Endometrium (tissue), 2 donors: ENCODE results near the gene WHRN.

Experiments used
- FAIRE-seq: peaks from 2 replicates; lab custom pipeline; 2012; peaks lifted over from hg19 to GRCh38; lab: Jason Lieb, UNC
- donor health status: control.
- donor health status: control.

The WHRN gene

GRCh38 chr9:114376586-114377445, 128.5 kb downstream of the WHRN start:
- no peak for FAIRE-seq

- no peak for FAIRE-seq
Measured at GRCh38 chr9:114375386-114376175, 129.7 kb downstream of the WHRN start.

GRCh38 chr9:114374936-114375335, 130.3 kb downstream of the WHRN start:
- FAIRE-seq, result no peak

GRCh38 chr9:114373960-114374730, 131.1 kb downstream of the WHRN start:
- no peak for FAIRE-seq

- no peak for FAIRE-seq
Measured at GRCh38 chr9:114372921-114373448, 132.3 kb downstream of the WHRN start.

GRCh38 chr9:114371973-114372917, 133.0 kb downstream of the WHRN start:
- FAIRE-seq, result no peak

- FAIRE-seq, result no peak
Measured at GRCh38 chr9:114371343-114371944, 133.8 kb downstream of the WHRN start.

GRCh38 chr9:114370968-114371320, 134.3 kb downstream of the WHRN start:
- no peak for FAIRE-seq

GRCh38 chr9:114370251-114370967, 134.9 kb downstream of the WHRN start:
- FAIRE-seq, result no peak

GRCh38 chr9:114369216-114370130, 135.8 kb downstream of the WHRN start:
- no peak for FAIRE-seq

- FAIRE-seq, result no peak
Measured at GRCh38 chr9:114367772-114368569, 137.3 kb downstream of the WHRN start.

GRCh38 chr9:114367366-114367765, 137.9 kb downstream of the WHRN start:
- FAIRE-seq, result no peak

GRCh38 chr9:114366334-114367128, 138.7 kb downstream of the WHRN start:
- FAIRE-seq, result no peak

GRCh38 chr9:114365194-114365593, 140.1 kb downstream of the WHRN start:
- FAIRE-seq, result no peak

GRCh38 chr9:114364134-114365041, 140.9 kb downstream of the WHRN start:
- FAIRE-seq, result no peak

GRCh38 chr9:114363424-114363823, 141.8 kb downstream of the WHRN start:
- no peak for FAIRE-seq
